GM18909 (cell line): ENCODE measurements around the gene PCDHGA2.
"Not testable (repeated sequence)": the region's sequence is repeated elsewhere in the genome, so short reads cannot be mapped to it uniquely, and the experiment has no call there.

Source experiments
- ATAC-seq: cut with Tn5 transposase; IDR thresholded peaks from one replicate; pipeline ENCODE4 v1.9.1; 2021; ENCODE audit warnings: mild to moderate bottlenecking; ENCODE audit not compliant: unreplicated experiment, poor library complexity

PCDHGA2 gene

GRCh38 chr5:141375444-141376155, 37.0 kb downstream of the PCDHGA2 start:
- not testable (repeated sequence) for ATAC-seq

GRCh38 chr5:141382469-141383294, 44.1 kb downstream of the PCDHGA2 start, which contains the start of gene PCDHGA7:
PCDHGA7 (plus strand) TSS chr5:141382742; CDS start chr5:141382900, 158 bp downstream.
- ATAC-seq: no peak

- ATAC-seq: no peak
Measured at GRCh38 chr5:141383345-141383744, 44.8 kb downstream of the PCDHGA2 start.

GRCh38 chr5:141384471-141385267, 46.1 kb downstream of the PCDHGA2 start:
- no peak for ATAC-seq

GRCh38 chr5:141387557-141388311, 49.2 kb downstream of the PCDHGA2 start, which contains the start of gene PCDHGB4:
PCDHGB4 (plus strand) TSS chr5:141387698; CDS start chr5:141387885, 187 bp downstream.
- not testable (repeated sequence) for ATAC-seq

GRCh38 chr5:141388661-141389060, 50.1 kb downstream of the PCDHGA2 start:
- ATAC-seq: no peak

GRCh38 chr5:141389153-141390042, 50.8 kb downstream of the PCDHGA2 start:
- ATAC-seq: no peak

- ATAC-seq: no peak
Measured at GRCh38 chr5:141392429-141393198, 54.1 kb downstream of the PCDHGA2 start, which contains the start of gene PCDHGA8. PCDHGA8 (plus strand) TSS chr5:141392633; CDS start chr5:141392814, 181 bp downstream.
